Gastroesophageal sphincter (tissue), 3 donors: Measurements from ENCODE around the gene GLI1.

Source experiments
- CTCF ChIP-seq, 4 experiments: fragments of 200-600 bp in 2 of 4; fragments of 450-650 bp in 2 of 4; sonication (generic) in 1 of 4; IDR thresholded peaks; one replicate each; pipeline ENCODE4 v1.5.1; 2017 to 2019; ENCODE audit warnings: antibody characterized with exemption in 4 of 4, mild to moderate bottlenecking in 2 of 4, moderate library complexity in 2 of 4
- POLR2A ChIP-seq, 2 donors: fragments of 450-650 bp; IDR thresholded peaks; one replicate each; pipeline ENCODE4 v1.6.1; 2017; ENCODE audit warnings: antibody characterized with exemption in 2 of 2, mild to moderate bottlenecking in 2 of 2, moderate library complexity in 1 of 2
- POLR2AphosphoS5 ChIP-seq: sonication (generic); formaldehyde crosslinking; IDR thresholded peaks from one replicate; pipeline ENCODE4 v1.6.1; 2017; ENCODE audit warnings: antibody characterized with exemption

- TF ChIP-seq CTCF (IDR thresholded peaks at IDR 0.05) (no peak), POLR2AphosphoS5 (no peak), POLR2A (IDR thresholded peaks at IDR 0.05) (no peak)
Measured at GRCh38 chr12:57479376-57480115, 20.0 kb downstream of the GLI1 start, which contains the start of gene ARHGAP9.
